Measurements from ENCODE around the gene ZNF808.

ZNF808 gene

DNA sequence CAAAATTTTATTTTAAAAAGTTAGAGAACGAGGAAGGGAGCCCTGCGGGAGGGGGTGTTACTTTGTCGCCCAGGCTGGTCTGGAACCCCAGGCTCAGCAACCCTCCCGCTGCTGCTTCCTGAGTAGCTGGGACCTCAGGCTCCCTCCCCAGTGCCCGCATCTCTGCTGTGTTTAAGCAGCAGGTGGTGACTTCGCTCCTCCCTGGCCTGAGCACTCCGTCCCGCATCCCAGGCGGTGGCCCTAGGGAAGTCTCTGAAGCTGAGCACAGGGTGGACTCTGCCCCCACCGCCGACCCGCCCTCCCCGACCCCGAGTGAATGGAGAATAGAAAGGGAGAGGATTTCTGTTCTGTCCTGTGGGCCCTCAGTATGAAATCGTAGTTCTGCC is 73.2 kb downstream of the ZNF808 start:
- DNase-seq: no peak

DNA sequence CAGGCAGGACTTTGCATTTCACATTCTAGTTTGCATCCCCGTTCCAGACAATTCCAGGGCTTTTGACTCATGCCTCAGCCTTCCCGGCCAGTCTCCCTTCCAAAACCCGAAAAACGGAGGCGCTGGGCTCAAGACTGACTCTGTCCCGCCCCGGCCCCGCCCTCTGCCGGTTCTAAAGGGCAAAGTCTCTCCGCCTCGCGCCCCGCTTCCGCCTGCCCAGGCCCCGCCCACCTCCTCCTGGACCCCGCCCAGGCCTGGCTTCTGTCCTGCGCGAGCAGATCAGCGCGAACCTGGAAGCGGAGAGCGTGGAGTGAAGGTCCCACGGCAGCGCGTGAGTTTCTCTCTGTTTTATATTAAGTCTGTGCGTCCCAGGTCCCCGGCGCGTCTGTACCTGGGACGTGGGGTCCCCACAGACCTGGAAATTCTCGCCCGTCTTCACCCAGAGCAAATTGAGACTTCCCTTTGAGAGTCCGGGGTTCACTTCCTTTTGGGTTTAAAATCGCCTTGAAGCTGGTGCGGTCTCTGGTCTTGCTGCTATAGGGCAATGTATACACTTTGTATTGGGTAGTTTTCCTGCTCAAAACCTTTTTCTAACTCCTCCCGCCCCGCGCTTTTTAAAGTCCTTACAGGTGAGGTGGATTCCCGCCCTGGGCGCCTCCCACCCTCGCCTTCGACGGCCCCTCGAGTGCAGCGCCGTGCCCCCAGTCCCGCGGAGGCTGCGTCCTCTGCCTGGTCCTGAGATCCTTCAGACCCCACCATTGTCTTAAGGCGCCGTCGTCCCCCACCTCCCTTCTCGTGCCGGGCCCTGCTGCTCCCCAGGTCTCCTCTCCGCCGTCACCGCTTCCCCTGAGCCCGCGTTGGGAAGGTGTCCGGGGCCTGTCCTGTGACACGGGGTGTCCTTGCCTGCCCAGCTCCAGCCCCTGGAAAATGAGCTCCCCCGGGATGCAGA is 73.8 kb downstream of the ZNF808 start:
- DNase-seq: peak; percentile 97

DNA sequence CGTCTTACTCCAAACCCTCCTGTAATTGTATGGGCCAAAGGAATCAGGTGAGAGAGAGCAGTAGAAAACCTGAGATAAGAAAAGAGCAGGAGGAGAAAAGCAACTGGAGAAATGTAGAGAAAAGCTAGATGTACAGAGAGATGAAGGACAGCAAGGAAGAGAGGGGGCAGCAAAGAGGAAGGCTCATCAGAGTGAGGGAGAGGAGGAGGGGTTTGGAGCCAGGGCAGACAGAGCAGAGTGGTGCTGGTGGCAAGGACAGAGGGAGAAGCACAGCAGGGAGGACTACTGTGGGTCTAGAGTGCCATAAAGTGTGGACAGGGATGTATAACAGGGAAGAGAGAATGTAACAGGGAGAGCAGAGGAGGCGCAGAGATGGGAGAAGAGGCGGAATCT is 74.5 kb downstream of the ZNF808 start:
- DNase-seq: peak; percentile 63

DNA sequence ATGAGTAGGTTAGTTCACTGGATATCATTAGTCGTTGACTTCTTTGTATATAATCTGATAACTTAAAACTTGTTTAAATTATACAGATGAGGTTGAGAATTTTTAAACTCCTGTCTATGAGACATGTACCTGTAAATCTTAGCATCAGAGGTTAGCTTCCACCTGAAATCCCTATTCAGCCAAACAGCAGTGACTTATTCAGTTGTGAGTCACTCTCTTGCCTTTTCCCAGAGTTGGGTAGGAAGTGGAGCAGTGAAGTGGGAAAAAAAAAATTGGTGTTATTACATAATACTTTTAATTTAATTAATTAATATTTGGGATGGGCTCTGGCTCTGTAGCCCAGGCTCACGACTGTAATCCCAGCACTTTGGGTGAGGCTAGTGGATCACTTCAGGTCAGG is 75.5 kb downstream of the ZNF808 start:
- DNase-seq: no peak

DNA sequence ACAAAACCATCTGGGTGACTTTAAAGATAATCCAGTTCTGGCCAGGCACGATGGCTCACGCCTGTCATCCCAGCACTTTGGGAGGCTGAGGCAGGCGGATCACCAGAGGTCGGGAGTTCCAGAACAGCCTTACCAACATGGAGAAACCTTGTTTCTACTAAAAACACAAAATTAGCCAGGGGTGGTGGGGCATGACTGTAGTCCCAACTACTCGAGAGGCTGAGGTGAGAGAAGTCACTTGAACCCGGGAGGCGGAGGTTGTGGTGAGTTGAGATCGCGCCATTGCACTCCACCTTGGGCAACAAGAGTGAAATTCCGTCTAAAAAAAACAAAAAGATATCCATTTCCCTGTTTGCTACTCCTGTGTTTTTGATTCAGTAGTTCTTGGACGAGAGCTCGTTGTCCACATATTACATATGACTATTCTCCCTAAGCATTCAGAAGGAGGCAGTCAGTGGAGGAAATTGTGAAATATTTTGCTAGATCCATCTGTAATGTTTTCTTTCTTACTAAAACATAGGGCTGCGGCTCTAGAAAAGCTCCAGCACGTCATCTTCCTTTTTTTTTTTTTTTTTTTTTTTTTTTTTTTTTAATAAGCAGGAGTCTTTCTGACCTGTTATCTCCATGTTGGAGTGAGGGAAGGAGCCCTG is 76.2 kb downstream of the ZNF808 start:
- no peak for DNase-seq

All from islet precursor cell (in vitro differentiated cells).